NCI-H2171 (cell line): ENCODE data around the gene BACH2.
"Not testable (repeated sequence)": the region's sequence is repeated elsewhere in the genome, so short reads cannot be mapped to it uniquely, and the experiment has no call there.

ENCODE experiments used
- DNase-seq: peaks from one replicate; lab custom pipeline; 2025; lab: John Stamatoyannopoulos, UW

BACH2 gene

GRCh38 chr6:90154755-90155470 is 141.7 kb downstream of the BACH2 start:
- DNase-seq = no peak

GRCh38 chr6:90151576-90152422 is 144.8 kb downstream of the BACH2 start:
- no peak for DNase-seq

- DNase-seq = no peak
Measured at GRCh38 chr6:90149280-90149679, 147.4 kb downstream of the BACH2 start.

- no peak for DNase-seq
Measured at GRCh38 chr6:90148867-90149266, 147.8 kb downstream of the BACH2 start.

GRCh38 chr6:90146921-90147649 is 149.6 kb downstream of the BACH2 start:
- DNase-seq = no peak

- no peak for DNase-seq
Measured at GRCh38 chr6:90146024-90146423, 150.6 kb downstream of the BACH2 start.

GRCh38 chr6:90144928-90145555 is 151.6 kb downstream of the BACH2 start:
- no peak for DNase-seq

GRCh38 chr6:90144396-90144795 is 152.2 kb downstream of the BACH2 start:
- no peak for DNase-seq

- DNase-seq = no peak
Measured at GRCh38 chr6:90140683-90141082, 156.0 kb downstream of the BACH2 start.

GRCh38 chr6:90139272-90139817 is 157.3 kb downstream of the BACH2 start:
- no peak for DNase-seq

- no peak for DNase-seq
Measured at GRCh38 chr6:90136837-90137568, 159.6 kb downstream of the BACH2 start.

- DNase-seq = no peak
Measured at GRCh38 chr6:90136176-90136575, 160.5 kb downstream of the BACH2 start.

- DNase-seq = no peak
Measured at GRCh38 chr6:90135667-90136066, 161.0 kb downstream of the BACH2 start.

- not testable (repeated sequence) for DNase-seq
Measured at GRCh38 chr6:90133664-90134063, 163.0 kb downstream of the BACH2 start.

- DNase-seq = no peak
Measured at GRCh38 chr6:90131614-90132423, 164.8 kb downstream of the BACH2 start.

GRCh38 chr6:90131125-90131524 is 165.5 kb downstream of the BACH2 start:
- DNase-seq = no peak

- not testable (repeated sequence) for DNase-seq
Measured at GRCh38 chr6:90128687-90129086, 168.0 kb downstream of the BACH2 start.

- DNase-seq = no peak
Measured at GRCh38 chr6:90127595-90127994, 169.0 kb downstream of the BACH2 start.

- no peak for DNase-seq
Measured at GRCh38 chr6:90126839-90127238, 169.8 kb downstream of the BACH2 start.

GRCh38 chr6:90126181-90126580 is 170.5 kb downstream of the BACH2 start:
- no peak for DNase-seq
